ENCODE results near the gene VWA1.
"Not testable (repeated sequence)": the region's sequence is repeated elsewhere in the genome, so short reads cannot be mapped to it uniquely, and the experiment has no call there.

VWA1 gene

GRCh38 chr1:1455366-1455884 lies 19.9 kb downstream of the VWA1 start:
- in situ Hi-C loops (cut with HindIII; ENCODE audit: low sequenced_read_pairs): no loop called here

DNA sequence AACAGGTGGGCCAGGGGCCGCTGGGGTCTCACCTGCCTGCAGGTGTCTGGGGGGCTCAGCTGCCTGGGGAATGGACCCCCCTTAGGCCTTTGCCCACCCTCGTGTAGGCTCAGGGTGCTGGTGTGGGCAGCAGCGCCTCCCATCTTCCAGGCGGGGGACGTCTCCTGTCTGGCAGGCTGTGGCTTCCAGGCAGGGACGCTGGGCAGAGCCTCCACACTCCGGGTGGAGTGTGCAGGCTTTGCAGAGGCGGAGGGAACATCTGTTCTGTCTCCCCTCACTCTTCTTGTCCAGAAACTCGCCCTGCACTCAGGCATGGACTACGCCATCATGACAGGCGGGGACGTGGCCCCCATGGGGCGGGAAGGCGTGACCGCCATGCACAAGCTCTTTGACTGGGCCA lies 20.4 kb downstream of the VWA1 start:
- in situ Hi-C loops (cut with HindIII; ENCODE audit: low sequenced_read_pairs): not testable (repeated sequence)

DNA sequence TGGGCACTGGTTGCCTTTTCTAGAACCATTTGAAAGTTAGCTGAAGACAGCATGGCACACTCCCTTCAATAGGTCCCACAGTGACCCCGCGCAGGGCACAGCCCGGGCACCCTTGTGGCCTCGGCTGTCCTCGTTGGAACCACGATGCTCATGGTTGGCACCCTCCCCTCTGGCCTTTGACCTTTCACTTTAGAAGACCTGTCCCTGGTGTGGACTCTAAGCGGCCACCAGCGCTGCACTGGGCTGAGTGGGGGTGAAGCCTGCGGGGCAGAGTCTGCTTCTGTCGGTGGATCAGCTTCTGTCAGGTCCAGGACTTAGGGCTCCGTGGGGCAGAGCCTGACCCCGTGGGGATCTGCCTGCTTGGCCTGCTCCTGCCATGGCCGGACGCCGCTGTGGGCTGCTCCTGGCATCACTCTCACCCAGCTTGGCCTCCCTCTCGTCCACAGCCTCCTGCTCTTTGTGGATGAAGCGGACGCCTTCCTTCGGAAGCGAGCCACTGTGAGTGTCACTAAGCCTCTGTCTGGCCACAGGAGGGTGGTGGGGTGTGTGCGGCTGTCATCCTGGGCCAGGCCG lies 21.3 kb downstream of the VWA1 start:
- in situ Hi-C loops (cut with HindIII; ENCODE audit: low sequenced_read_pairs): not testable (repeated sequence)

- in situ Hi-C loops (cut with HindIII; ENCODE audit: low sequenced_read_pairs): not testable (repeated sequence)
Observed at GRCh38 chr1:1459156-1459555, 23.7 kb downstream of the VWA1 start.

- in situ Hi-C loops (cut with HindIII; ENCODE audit: low sequenced_read_pairs): not testable (repeated sequence)
Observed at GRCh38 chr1:1459711-1460110, 24.2 kb downstream of the VWA1 start.

GRCh38 chr1:1460540-1461130 lies 25.1 kb downstream of the VWA1 start:
- in situ Hi-C loops (cut with HindIII; ENCODE audit: low sequenced_read_pairs): no loop called here

- in situ Hi-C loops (cut with HindIII; ENCODE audit: low sequenced_read_pairs): no loop called here
Observed at GRCh38 chr1:1461721-1462317, 26.3 kb downstream of the VWA1 start.

DNA sequence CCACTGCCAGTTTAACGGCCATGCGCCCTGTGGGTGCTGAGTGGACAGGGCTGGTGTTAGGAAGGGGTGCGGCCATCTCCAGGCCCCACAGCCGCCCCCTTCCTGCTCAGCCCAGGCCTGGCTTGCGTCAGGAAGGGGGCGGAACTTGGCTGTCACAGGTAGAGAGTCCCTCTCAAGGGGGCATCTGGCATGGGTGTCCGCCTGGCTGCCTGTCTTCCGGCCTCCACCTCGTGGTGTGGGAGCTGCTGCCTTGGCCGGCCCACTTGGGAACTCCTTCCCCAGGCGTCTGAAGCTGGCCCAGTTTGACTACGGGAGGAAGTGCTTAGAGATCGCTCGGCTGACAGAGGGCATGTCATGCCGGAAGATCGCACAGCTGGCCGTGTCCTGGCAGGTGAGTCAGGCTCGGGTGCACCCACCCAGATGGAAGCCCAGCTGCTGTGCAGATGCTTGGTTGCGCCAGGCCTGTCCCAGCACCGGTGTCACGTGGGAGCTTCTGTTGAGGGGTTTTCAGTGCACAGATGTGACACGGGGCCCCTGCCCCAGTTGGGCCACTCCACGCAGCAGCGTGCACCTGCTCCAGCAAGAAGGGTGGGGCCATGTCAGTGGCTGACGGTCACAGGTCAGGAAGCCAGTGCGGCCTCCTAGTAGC lies 27.0 kb downstream of the VWA1 start:
- in situ Hi-C loops (cut with HindIII; ENCODE audit: low sequenced_read_pairs): no loop called here

DNA sequence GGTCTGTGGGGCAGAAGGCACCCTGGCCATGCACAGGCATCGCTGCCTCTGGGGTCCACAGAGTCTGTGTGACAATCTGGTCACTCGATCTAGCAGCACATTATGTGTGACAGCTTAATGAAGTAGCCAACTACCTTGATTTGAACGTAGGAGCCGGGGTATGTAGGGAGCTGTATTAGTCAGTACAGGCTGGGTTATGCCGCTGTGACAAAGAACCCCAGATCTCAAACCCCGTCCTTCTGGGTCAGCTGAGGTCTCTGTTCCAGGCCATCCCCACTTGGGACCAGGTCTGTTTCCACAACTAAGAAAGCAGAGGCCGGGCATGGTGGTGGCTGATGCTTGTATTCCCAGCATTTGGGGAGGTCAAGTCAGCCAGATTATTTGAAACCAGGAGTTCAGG lies 27.8 kb downstream of the VWA1 start:
- in situ Hi-C loops (cut with HindIII; ENCODE audit: low sequenced_read_pairs): no loop called here

GRCh38 chr1:1468196-1468985 lies 32.9 kb downstream of the VWA1 start:
- in situ Hi-C loops (cut with HindIII; ENCODE audit: low sequenced_read_pairs): not testable (repeated sequence)

DNA sequence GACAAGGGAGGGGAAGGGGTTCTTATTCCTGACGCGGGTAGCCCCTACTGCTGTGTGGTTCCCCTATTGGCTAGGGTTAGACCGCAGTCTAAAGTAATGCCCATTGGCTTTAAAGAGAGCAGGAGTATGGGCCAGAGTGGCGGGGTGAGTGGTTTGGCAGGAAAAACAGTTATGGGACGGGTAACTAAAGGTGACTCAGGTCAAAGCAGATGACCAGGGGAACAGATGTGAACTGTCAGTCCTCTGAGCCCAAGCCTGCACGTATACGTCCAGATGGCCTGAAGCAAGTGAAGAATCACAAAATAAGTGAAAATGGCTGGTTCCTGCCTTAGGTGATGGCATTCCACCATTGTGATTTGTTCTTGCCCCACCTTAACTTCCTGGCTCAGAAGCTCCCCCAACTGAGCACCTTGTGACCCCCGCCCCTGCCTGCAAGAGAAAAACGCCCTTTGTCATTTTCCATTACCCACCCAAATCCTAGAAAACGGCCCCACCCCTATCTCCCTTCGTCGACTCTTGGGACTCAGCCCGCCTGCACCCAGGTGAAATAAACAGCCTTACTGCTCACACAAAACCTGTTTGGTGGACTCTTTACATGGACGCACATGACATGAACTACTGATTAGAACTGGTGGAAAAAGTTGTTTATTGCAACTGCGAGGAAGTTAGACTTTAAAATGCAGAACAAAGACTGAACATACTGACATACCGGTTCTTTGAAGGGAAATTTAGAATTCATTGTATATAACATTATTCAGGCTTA lies 35.3 kb downstream of the VWA1 start:
- in situ Hi-C loops (cut with HindIII; ENCODE audit: low sequenced_read_pairs): no loop called here

- in situ Hi-C loops (cut with HindIII; ENCODE audit: low sequenced_read_pairs): no loop called here
Observed at GRCh38 chr1:1471389-1472052, 36.0 kb downstream of the VWA1 start, which contains the start of gene ATAD3B. Gene ATAD3B, plus strand, starts transcription at chr1:1471765. Its CDS starts 120 bp downstream, at chr1:1471885.

DNA sequence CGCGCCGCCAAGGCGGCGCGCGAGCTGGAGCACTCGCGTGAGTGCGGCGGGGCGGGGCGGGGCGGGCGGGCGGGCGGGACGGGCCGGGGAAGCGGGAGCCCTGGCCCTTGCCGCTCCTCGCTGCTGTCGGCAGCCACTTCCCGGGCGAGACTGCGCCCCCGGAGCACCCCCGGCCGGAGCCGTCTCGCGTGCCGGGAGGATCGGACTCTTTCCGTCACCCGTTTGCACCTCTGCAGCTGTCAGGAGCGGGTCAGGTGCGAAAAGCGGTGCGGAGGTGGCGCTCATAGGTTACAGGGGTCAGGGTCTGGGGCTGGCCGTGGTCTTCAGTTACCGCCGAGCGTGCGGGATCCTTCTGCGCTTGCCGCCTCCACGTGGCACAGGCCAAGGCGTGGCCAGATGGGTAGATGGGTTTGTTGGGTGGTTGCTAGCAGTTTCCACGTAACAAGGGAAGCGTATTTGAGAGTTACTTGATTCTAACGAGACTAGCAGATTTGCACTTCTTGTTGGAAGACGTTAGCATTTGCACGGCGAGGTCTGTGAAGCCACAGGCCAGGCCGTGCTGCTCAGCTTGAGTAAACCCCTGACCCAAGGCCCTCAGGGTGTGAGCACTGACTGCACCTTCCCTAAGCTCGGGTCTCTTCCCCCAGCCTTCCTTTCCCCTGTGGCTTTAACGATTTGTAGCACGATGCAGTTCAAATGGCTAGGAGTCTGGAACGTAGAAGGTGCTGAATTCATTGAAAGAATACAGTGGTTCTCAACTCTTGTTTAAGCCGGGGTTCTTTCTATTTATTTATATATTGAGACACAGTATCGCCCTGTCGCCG lies 36.8 kb downstream of the VWA1 start:
- in situ Hi-C loops (cut with HindIII; ENCODE audit: low sequenced_read_pairs): not testable (repeated sequence)

DNA sequence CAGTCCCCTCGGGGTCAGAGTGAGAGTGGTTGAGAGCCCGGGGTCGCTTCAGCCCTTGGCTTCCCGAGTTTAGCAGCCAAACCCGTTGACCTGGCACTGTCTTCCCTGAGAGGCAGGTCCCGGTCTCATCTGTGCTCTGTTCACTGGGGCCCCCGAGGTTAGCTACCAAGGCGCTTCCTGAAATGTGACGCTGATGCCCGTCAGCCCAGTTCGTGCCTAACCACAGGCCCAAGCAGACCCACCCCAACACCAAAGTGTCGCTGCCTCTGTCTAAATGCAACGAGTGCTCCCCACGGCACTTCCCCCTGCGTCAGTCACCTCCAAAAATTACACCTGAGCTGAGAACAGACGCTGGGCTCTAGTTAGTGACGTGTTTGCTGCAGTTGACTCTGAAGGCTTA lies 40.5 kb downstream of the VWA1 start:
- in situ Hi-C loops (cut with HindIII; ENCODE audit: low sequenced_read_pairs): not testable (repeated sequence)

DNA sequence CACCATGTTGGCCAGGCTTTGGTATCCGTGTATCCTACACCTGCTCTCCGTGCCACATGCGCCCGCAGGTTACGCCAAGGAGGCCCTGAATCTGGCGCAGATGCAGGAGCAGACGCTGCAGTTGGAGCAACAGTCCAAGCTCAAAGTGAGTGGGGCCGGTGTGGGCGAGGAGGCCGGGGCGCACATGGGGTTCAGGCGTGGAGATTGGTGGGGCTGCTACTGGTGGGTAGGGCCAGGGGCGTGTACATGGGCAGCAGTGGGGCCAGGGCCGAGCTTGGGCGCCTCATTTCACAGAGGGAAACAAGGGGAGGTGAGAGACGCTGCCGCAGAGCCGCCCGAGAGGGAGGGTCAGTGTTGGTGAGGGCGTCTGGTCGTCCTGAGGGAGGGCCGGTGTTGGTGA lies 41.7 kb downstream of the VWA1 start:
- in situ Hi-C loops (cut with HindIII; ENCODE audit: low sequenced_read_pairs): no loop called here

DNA sequence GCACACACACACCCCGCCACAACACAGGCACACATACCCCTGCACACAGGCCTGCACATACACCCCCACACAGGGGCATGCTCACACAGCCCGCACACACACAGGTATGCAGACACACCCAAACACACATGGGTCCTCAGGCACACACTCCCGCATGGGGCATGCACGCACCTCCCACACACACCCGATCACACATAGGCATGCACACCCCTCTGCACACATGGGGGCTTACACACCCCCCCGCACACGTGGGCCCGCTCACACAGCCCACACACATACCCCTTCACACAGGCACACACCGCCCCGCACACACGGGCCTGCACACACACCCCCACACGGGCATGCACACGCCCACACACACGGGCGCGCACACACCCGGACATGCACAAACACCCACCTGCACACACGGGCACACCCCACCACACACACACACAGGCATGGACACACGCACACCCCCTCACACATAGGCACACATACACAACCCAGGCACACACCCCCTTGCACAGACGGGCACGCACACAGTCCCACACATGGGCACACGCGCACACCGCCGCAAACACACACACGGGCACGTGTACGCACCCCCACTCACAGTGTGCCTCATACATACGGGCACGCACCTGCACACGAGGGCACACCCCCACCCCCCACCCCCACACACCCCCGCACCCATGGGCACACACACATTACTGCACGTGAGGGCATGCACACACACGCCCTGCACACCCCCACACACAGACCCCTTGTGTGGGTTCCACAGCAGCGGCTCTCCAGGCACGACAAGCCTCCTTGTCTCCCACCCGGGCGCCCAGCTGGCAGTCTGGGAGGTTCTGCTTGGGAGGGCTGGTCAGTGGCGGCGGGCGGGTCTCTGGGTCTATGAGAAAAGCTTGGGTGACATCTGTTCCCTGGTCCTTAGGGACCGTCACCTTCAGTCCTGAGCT lies 44.3 kb downstream of the VWA1 start:
- in situ Hi-C loops (cut with HindIII; ENCODE audit: low sequenced_read_pairs): no loop called here

- in situ Hi-C loops (cut with HindIII; ENCODE audit: low sequenced_read_pairs): not testable (repeated sequence)
Observed at GRCh38 chr1:1480488-1480867, 45.0 kb downstream of the VWA1 start.

GRCh38 chr1:1481811-1482210 lies 46.3 kb downstream of the VWA1 start:
- in situ Hi-C loops (cut with HindIII; ENCODE audit: low sequenced_read_pairs): not testable (repeated sequence)
